ENCODE results near the gene TCN1. TPM values are rescaled to one million over a fixed set of nuclear protein-coding genes. Genes with fewer than 3 reads are reported as not detected.

The TCN1 gene
- total RNA-seq, 1 donor from 2014 or later: not detected

DNA sequence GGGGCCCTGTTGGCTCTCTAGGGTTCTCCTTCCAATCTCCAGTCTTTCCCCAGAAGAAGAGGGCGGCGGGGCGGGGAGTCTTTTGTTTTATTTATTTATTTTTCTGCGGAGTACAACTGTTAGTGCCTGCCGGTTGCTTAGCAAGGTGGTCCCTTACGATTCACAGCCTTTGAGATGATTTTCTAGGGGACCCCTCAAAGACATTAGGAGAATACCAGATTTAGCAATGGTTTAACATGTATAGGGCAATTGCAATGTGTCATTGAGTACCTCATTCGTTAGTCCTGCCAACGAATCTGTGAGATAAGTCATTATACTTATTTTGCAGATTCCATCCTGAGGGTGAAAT is 55.4 kb downstream of the TCN1 start:
- FAIRE-seq: no peak
- no peak for DNase-seq (ENCODE audit: low spot score in 2 of 2)

DNA sequence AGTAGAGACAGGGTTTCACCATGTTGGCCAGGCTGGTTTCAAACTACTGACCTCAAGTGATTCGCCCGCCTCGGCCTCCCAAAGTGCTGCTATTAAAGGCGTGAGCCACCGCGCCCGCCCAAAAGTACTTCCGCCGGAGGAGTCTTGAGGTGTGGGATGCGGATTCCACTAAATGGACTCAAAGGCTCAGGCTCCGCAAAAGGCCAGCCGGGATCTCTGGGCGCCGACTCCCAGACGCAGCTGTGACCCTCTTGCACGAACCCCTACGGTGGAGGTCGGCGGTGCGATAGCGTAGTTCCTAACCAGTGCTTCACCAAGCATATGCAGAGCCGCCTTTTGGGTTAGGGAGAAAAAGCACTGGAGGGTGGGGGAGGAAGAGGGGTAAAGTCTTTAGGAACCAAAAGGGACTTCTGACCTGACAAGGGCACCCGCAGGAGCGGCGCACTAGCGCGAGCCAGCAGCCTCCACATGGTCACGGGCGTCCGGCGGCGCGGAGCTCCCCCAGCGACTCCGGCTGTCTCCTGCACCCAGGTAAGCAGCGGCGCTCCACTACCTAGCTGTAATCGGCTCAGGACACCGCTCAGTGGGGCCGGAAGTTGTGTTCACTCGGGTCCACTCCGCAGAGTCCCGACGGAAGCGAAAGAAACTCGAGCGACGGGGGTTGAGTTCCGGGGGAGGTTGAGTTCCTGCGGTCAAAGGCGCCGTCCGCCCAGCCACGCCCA is 55.9 kb downstream of the TCN1 start, which contains the start of gene MRPL16:
MRPL16 (minus strand) TSS at position 590 of the 722 bp plus-strand sequence; CDS start at position 470, 120 bp downstream.
- FAIRE-seq: no peak

DNA sequence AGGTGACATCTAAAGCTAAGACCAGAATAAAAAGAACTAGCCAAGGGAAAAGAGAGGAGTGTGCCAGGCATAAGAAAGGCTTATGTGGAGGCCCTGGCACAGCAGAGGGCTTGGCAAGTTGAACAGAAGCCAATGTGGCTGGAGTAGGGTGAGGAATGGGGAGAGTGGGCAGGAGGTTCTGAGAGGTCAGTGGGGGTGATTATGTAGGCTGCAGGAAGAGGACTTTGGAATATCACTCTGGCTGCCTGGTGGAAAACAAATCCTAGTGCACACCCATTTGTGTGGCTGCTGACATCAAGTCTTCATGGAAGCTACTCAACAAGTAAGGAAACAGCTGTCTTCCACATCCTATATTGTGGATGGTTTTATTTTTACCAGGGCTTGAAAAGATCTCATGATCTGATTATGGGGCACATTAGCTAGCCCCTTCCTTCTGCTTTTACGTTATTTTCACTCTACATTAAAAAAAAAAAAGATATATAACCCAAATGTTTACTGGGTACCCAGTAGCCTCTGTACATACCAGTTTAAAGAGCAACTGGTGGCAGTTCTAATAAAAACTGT is 59.2 kb downstream of the TCN1 start:
- FAIRE-seq (no peak), DNase-seq (ENCODE audit: low spot score in 2 of 2) (no peak)

More for the DNA sequence above, 55.9 kb downstream of the TCN1 start, which contains the start of gene MRPL16:
- peak; percentile 57 to 78 for DNase-seq (ENCODE audit: low spot score in 2 of 2)

DNA sequence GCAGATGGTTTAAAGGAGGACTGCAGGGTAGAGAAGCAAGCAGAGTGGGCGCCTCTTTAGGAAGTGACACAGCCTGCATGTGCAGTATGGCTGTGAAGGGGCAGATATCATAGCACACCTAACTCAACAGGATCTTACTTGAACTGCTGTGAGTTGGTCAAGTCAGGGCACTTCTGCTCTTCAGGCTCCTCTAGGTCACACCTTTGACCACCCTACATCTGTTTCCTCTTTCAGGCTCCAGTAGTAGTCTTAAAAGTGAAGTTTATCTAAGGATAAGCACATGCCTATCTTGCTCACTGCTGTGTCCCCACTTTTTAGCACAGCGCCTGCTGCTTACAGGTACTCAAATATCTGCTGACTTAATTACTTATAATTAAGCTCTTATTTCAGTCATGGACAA is 62.2 kb downstream of the TCN1 start:
- FAIRE-seq: no peak

More for the DNA sequence above, 62.2 kb downstream of the TCN1 start:
- no peak for DNase-seq (ENCODE audit: low spot score in 2 of 2)

Other genes with a start within 250 kb of the TCN1 start
- 4.5 TPM for gene PATL1, start 197.4 kb downstream of the TCN1 start, total RNA-seq
- not detected for gene OR10V1, start 152.6 kb downstream of the TCN1 start, total RNA-seq
- 26.9 TPM for gene STX3, start 111.1 kb downstream of the TCN1 start, total RNA-seq
- gene MRPL16, start 55.7 kb downstream of the TCN1 start, total RNA-seq: 31.8 TPM
- gene CBLIF, start 21.0 kb downstream of the TCN1 start, total RNA-seq: not detected
- not detected for gene OOSP3, start 12.3 kb upstream of the TCN1 start, total RNA-seq
- gene OOSP1, start 71.9 kb upstream of the TCN1 start, total RNA-seq: 0.41 TPM
- gene OOSP4A, start 97.5 kb upstream of the TCN1 start, total RNA-seq: not detected
- gene OOSP4B, start 150.7 kb upstream of the TCN1 start, total RNA-seq: not detected
- gene OOSP2, start 173.9 kb upstream of the TCN1 start, total RNA-seq: not detected
- 0.41 TPM for gene MS4A3, start 190.2 kb upstream of the TCN1 start, total RNA-seq
- under 0.01 TPM for gene MS4A2, start 222.2 kb upstream of the TCN1 start, total RNA-seq

Data from frontal cortex (tissue), 4 donors.